Mesothelial cell of epicardium (in vitro differentiated cells): ENCODE measurements around the gene NSD1. TPM values are rescaled to one million over a fixed set of nuclear protein-coding genes. Genes with fewer than 3 reads are reported as not detected.

Experiments used
- DNase-seq, 2 experiments: peaks; one replicate each; pipeline ENCODE4 v3.0.0; 2021; ENCODE audit warnings: low spot score in 2 of 2; ENCODE audit not compliant: unreplicated experiment in 2 of 2
- H3K27ac Mint-ChIP-seq: 2 replicates; pipeline ENCODE4 v1.8.0; 2021; ENCODE audit warnings: mixed read lengths
- H3K27me3 Mint-ChIP-seq: 2 replicates; pipeline ENCODE4 v1.8.0; 2021; ENCODE audit warnings: low read depth, mixed read lengths
- H3K36me3 Mint-ChIP-seq: 2 replicates; pipeline ENCODE4 v1.8.0; 2021; ENCODE audit warnings: mixed read lengths
- H3K4me1 Mint-ChIP-seq: 2 replicates; pipeline ENCODE4 v1.8.0; 2021; ENCODE audit warnings: mixed read lengths
- H3K4me3 Mint-ChIP-seq: 2 replicates; pipeline ENCODE4 v1.8.0; 2021; ENCODE audit warnings: mild to moderate bottlenecking, moderate library complexity, mixed read lengths
- H3K9me3 Mint-ChIP-seq: 2 replicates; pipeline ENCODE4 v1.8.0; 2021; ENCODE audit warnings: mixed read lengths
- CTCF ChIP-seq: fragments of 200-600 bp; sonication (generic); IDR thresholded peaks from one replicate; pipeline ENCODE4 v1.5.0; 2021; ENCODE audit warnings: antibody characterized with exemption; ENCODE audit not compliant: unreplicated experiment
- total RNA-seq: library from RNA; stranded (reverse); gene quantifications from 3 replicates; pipeline ENCODE4 v1.2.1, GENCODE V29; 2021

NSD1 gene
- total RNA-seq, 1 donor from 2014 or later, result 164 TPM

GRCh38 chr5:177112589-177113220, 20.9 kb upstream of the NSD1 start:
- Mint-ChIP-seq H3K9me3 (no peaks in the 10 kb centered on the region), H3K4me3 (no peak overlapping the region)
- no peak for DNase-seq

GRCh38 chr5:177113566-177114424, 19.8 kb upstream of the NSD1 start:
- Mint-ChIP-seq H3K36me3 (no peaks in the 10 kb centered on the region), H3K9me3 (no peaks in the 10 kb centered on the region), H3K4me1 (peaks cover 2% of the 10 kb centered on the region), H3K27ac (no peak overlapping the region), H3K27me3 (no peaks in the 10 kb centered on the region), H3K4me3 (no peak overlapping the region)
- DNase-seq, result peak in 1 of 2 experiments; percentile 88
- TF ChIP-seq CTCF, result peak; percentile 86

More at GRCh38 chr5:177112589-177113220, 20.9 kb upstream of the NSD1 start:
- H3K36me3 Mint-ChIP-seq, result no peaks in the 10 kb centered on the region
- no peak overlapping the region for H3K27ac Mint-ChIP-seq
- no peak for TF ChIP-seq CTCF
- peaks cover 2% of the 10 kb centered on the region for H3K4me1 Mint-ChIP-seq
- no peaks in the 10 kb centered on the region for H3K27me3 Mint-ChIP-seq

- peak overlapping the region; percentile 3 for H3K27ac Mint-ChIP-seq
Measured at GRCh38 chr5:177116631-177117373, 16.8 kb upstream of the NSD1 start.

GRCh38 chr5:177117441-177118045, 16.0 kb upstream of the NSD1 start:
- DNase-seq, result no peak
- Mint-ChIP-seq H3K4me1 (no peaks in the 10 kb centered on the region), H3K9me3 (no peaks in the 10 kb centered on the region), H3K27ac (no peak overlapping the region), H3K36me3 (no peaks in the 10 kb centered on the region), H3K4me3 (no peak overlapping the region), H3K27me3 (no peaks in the 10 kb centered on the region)
- TF ChIP-seq CTCF, result no peak

More at GRCh38 chr5:177116631-177117373, 16.8 kb upstream of the NSD1 start:
- Mint-ChIP-seq H3K27me3 (no peaks in the 10 kb centered on the region), H3K4me3 (no peak overlapping the region), H3K4me1 (no peaks in the 10 kb centered on the region), H3K36me3 (no peaks in the 10 kb centered on the region), H3K9me3 (no peaks in the 10 kb centered on the region)
- TF ChIP-seq CTCF, result no peak
- no peak for DNase-seq

- DNase-seq, result no peak
- no peak for TF ChIP-seq CTCF
- Mint-ChIP-seq H3K27ac (no peak overlapping the region), H3K36me3 (no peaks in the 10 kb centered on the region), H3K4me1 (no peaks in the 10 kb centered on the region), H3K9me3 (no peaks in the 10 kb centered on the region), H3K4me3 (no peak overlapping the region), H3K27me3 (no peaks in the 10 kb centered on the region)
Measured at GRCh38 chr5:177122566-177122965, 11.0 kb upstream of the NSD1 start.
